HTERT RPE-1 (cell line): Measurements from ENCODE around the gene HOXA9.

Source experiments
- in situ Hi-C: fragments of 300-500 bp; cut with MboI; formaldehyde crosslinking; loops from 4 replicates; pipeline ENCODE4 v1.14.3; 2020; ENCODE audit warnings: low sequenced_read_pairs

The HOXA9 gene

DNA sequence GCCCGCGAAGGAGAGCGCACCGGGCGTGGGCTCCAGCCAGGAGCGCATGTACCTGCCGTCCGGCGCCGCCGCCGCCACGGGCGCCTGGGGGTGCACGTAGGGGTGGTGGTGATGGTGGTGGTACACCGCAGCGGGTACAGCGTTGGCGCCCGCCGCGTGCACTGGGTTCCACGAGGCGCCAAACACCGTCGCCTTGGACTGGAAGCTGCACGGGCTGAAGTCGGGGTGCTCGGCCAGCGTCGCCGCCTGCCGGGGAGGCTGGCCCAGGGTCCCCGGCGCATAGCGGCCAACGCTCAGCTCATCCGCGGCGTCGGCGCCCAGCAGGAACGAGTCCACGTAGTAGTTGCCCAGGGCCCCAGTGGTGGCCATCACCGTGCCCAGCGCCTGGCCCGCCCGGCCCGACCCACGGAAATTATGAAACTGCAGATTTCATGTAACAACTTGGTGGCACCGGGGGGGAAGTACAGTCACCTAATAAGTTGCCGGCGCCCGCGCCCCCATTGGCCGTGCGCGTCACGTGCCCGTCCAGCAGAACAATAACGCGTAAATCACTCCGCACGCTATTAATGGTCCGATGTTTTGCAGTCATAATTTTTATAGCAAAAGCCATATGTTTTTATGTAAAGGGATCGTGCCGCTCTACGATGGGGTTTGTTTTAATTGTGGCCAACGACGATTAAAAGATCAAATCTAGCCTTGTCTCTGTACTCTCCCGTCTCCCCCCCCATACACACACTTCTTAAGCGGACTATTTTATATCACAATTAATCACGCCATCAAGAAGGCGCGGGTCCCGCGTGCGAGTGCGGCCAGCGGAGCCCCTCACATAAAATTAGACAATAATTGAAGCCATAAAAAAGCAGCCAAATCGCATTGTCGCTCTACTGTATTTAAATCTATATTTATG lies at the start of gene HOXA9:
HOXA9 (minus strand) TSS at position 449 of the 907 bp plus-strand sequence; CDS start at position 369, 80 bp downstream.
- in situ Hi-C loops: no loop called here

GRCh38 chr7:27214239-27214950 lies 49.1 kb upstream of the HOXA9 start:
- in situ Hi-C loops: no loop called here

GRCh38 chr7:27213433-27214238 lies 48.3 kb upstream of the HOXA9 start:
- in situ Hi-C loops: no loop called here

DNA sequence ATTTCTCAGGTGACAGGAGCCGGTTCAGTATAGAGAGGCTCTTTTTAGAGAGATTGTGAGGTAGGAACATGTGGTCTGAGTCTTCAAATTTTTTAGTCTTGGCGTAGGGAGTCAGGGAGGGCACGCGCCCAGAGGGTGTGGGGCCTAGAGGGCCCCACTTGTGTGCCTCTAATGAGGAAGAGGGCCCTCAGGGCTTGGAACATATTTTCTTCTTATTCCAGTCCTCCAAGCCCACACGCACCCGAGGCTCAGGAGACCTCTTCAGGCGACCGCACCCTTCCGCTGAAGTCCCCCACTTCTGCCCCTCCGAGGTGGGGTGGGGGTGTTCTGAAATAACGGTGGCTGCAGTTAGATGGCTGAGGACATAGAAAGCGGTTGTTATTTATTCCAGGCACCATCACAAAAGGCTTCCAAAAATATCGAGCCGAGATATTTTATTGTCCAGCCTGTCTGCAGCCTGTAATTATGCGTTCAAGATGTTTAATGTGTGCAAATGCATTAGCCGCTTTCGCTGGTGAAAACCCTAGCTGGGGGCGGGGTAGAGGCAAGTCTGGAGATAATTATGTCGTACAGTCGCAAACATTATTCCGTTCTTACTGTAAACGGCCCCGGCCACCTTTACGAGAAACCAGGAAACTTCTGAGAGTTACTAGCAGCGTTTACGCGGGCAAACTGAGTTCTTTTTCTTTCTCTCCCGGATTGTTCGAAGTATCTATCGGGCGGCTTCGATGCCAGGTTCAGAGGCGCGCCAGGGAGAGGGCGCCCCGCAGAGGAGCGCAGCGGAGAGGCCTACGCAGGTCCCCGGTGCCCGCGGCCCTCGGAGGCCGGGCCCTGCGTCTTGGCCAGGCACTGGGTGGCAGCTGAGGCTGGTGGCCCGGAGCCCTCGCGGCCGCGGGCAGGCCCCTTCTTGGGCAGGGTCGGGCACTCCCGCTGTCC lies 47.4 kb upstream of the HOXA9 start:
- in situ Hi-C loops: no loop called here

DNA sequence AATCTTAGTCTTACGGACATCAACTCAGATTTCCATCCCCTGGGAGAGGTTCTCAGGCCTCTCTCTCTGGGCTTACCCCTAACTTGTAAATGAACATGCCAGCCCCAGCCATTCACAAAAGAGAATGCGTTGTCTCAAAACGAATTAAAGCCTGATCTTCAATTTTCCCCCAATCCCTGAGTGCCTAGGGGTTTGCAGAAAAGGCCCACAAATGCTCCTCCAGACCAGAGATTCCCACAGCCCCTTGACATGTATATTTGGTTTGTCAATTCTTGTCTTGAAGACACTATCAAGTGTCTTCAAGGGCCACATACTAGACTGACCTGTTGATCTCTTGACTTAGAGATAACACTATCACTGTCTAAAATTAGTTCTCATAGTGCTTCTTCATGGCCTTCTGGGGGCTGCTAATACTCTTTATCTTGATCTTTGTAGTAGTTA lies 46.4 kb upstream of the HOXA9 start:
- in situ Hi-C loops: no loop called here

DNA sequence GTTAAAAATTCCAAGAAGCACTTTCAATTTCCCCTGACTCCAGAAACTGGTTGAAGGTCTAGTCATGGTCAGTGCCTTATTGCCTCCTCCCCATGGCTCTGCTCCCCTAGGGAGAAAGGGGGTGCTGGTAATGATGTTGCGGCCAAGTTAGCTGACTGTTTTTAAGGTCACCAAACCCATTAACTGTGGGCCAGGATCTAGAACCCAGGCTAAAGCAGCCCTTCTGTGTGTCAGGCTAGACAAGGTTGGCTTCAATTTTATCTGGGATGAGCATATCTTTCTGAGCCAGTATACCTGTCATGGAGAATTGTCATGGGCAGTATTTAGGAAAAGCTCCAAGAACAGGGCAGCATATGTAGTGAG lies 45.7 kb upstream of the HOXA9 start:
- in situ Hi-C loops: no loop called here

GRCh38 chr7:27210441-27211083 lies 45.2 kb upstream of the HOXA9 start:
- in situ Hi-C loops: no loop called here

DNA sequence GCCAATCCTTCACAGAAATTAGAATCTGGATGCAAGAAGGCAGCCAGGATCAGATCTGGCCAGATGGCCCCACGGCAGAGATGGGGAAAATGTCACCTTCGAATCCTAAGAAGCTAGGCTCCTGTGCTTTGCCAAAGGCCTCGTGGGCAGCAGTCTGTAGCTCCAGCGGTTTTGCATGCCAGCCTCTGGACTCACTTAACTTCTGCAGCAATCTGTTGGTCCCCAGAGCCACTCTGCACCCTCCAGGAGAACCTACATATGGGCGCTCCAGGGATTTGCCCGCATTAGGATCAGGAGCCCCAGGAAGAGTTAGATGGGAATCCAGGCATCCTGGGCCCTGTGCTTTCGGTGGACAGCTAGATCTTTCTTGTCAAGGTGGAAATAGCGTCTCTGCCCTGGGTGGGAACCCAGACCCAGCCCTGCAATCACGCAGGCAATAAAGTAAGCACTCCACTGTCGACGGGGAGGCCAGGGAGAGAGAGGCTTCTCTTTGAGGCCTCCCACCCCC lies 44.6 kb upstream of the HOXA9 start:
- in situ Hi-C loops: no loop called here

DNA sequence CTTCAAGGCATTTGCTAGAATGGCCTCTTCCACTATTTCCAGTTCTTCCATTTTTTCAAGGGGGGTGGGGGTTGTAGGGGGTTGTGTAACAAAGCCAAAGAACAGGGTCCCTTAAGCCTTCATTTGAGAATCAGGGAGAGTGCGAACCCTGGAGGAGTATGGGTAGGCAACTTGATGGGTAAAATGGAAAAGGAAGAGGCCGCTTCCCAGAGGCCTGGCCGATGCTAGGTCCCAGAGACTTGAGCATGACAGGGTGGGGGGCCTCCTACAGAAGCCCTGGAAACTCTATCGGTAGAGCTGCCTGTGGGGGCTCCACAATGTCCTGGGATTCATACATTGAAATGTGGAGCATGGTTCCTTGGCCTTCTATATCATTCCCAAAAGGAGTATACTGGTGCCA lies 43.7 kb upstream of the HOXA9 start:
- in situ Hi-C loops: no loop called here

DNA sequence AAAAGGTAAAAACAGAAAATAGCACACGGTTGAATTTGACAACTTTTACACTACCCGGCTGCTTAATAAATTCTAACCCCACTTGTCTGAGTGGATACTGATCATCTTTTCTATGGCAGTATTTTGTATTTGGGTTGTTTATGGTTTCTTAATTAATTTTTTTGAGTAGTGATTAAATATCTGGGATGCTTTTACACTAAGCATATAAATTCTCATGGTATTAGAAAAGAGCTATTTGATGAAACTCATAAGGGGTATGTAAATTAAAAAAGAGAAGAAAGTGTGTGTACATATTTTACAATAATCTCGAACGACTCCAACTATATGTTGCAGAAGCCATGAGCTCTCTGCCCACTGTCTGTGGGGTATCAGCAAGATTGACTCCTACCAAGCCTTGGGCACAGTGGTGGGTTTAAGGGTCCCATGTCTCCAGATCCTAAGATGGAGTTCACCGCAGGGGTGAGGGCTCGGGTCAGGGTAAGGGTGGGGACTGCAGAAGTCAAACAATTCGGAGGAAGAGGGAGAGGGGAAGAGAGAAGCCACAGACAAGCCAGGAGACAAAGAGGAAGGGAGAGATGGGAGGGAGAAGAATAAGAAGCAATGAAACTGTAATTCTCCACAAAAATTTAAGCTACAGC lies 42.1 kb upstream of the HOXA9 start:
- in situ Hi-C loops: no loop called here

DNA sequence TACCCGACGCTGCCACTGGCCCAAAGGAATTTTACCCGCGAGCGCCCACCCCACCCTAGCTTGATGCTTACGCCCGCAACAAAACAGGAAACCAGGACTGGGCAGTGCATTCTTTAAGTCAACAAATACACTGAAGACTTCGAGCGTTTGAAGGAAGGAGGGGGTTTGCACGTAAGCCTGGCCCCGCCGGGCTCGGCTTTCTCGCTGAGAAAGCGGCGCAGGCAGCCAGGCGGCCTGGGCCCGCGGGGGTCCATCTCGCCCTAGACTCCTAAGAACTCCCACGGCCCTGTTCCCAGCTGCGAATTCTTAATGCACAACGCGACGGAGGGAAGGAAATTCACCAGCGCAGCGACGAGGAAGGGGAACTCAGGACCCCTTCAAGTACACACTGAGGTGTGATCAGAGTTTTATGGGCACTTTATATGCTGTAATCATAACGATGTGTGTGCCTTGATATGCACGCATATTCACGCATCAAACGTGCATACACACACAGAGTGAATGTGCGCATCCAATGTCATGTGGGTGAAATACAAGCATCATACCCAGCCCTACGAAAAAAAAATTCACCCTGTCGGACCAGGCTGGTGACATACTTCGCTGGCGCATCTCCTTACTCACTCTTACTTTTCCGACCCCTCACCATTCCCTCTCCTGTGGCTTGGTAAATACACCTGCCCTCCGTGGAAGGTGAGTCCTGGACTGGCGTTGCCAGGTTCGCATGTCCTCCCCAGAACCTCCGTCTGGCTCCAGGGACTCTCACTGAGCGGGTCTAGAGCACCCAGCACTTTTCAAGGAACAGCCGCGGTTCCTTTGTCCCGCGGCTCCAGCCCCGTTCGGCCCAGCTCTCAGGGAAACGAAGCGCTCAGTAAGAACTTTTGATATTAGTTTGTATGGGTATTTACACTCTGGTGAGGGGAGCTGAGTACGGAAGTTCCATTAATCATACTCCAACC lies 40.3 kb upstream of the HOXA9 start:
- in situ Hi-C loops: no loop called here

DNA sequence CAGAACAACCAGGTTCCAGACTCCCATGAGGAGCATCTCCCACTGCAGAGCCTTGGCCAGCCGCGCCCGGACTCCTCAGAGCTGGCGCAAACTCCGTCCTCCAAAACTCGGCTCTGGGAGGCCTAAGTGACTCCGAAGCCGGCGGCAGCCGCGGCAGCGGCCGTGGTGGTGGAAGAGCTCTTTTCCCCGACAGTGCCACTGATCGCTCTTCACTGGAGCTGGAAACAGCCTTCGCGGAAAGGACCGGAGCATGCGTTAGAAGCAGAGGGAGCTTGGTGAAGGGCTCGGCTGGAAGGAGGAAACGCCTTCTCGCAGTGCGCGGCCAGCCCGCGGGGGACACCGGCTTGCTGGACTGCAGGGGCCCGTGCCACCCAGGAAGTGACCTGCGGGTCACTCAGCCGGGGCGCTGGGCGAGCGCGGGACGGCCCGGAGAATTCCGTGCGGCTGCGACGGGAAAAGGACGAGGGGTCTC lies 39.5 kb upstream of the HOXA9 start:
- in situ Hi-C loops: no loop called here

DNA sequence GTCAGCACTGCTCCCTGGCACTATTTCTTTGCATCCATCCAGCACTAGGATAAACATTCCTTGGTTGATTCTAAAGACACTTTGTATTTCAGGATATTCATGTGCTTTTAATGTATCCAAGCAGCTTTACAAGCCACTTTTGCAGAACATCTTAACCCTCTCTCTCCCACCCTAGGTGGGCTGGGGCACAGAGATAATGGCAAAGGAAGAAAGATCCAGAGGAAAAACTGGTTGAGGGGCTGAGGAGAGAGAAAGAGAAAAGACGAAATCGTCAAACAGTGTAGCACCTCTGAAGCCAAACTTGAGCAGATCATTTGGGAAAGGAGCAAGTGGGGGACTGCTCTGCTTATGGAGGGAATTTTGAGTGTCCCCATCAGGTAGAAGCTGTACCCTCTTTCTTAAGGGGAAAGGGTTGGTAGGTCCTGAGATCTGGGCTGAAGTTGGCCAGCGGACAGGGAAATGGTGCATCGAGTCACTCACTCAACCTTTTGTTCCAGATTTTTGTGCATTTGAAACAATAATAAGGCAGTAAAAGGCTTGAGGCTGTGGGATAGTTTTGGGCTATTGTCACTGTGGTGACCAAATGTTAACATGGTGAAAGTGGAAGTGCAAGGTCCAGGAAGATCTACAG lies 38.7 kb upstream of the HOXA9 start:
- in situ Hi-C loops: no loop called here

- in situ Hi-C loops: no loop called here
Measured at GRCh38 chr7:27203365-27203953, 38.1 kb upstream of the HOXA9 start.

GRCh38 chr7:27202862-27203134 lies 37.5 kb upstream of the HOXA9 start:
- in situ Hi-C loops: no loop called here

- in situ Hi-C loops: no loop called here
Measured at GRCh38 chr7:27202018-27202861, 36.9 kb upstream of the HOXA9 start.
